Measurements from ENCODE around the gene NUP98.

Gene NUP98

GRCh38 chr11:3642071-3642951, 155.0 kb downstream of the NUP98 start:
- DNase-seq (ENCODE audit: low spot score) = peak; percentile 87

GRCh38 chr11:3641701-3642070, 155.7 kb downstream of the NUP98 start, which contains the start of gene ART5:
TSS of gene ART5 (minus strand) at chr11:3641992. CDS start at chr11:3641862, 130 bp downstream.
- no peak for DNase-seq (ENCODE audit: low spot score)

- no peak for DNase-seq (ENCODE audit: low spot score)
These were observed 156.2 kb downstream of the NUP98 start for GRCh38 chr11:3641191-3641590.

GRCh38 chr11:3639841-3640240, 157.5 kb downstream of the NUP98 start:
- DNase-seq (ENCODE audit: low spot score) = no peak

- DNase-seq (ENCODE audit: low spot score) = no peak
These were observed 158.8 kb downstream of the NUP98 start for GRCh38 chr11:3638513-3638912.

GRCh38 chr11:3637201-3637600, 160.2 kb downstream of the NUP98 start:
- DNase-seq (ENCODE audit: low spot score) = no peak

GRCh38 chr11:3635641-3636375, 161.5 kb downstream of the NUP98 start:
- no peak for DNase-seq (ENCODE audit: low spot score)

- no peak for DNase-seq (ENCODE audit: low spot score)
These were observed 165.2 kb downstream of the NUP98 start for GRCh38 chr11:3632070-3632660.

GRCh38 chr11:3631331-3631730, 166.0 kb downstream of the NUP98 start:
- DNase-seq (ENCODE audit: low spot score) = no peak

- no peak for DNase-seq (ENCODE audit: low spot score)
These were observed 170.1 kb downstream of the NUP98 start for GRCh38 chr11:3627291-3627690.

GRCh38 chr11:3626250-3626960, 170.9 kb downstream of the NUP98 start:
- DNase-seq (ENCODE audit: low spot score) = no peak

Small RNA genes within 50 kb of the gene (small RNA-seq; reads per million reads assigned to genes)
- gene RF00019 (0 reads per million in 2 experiments), gene RNU6-1143P (0 reads per million in 2 experiments), gene RNU7-50P (0 to 0.04 reads per million in 2 experiments)
